MCF 10A (cell line): ENCODE results near the gene TMX1. TPM values are rescaled to one million over a fixed set of nuclear protein-coding genes. Genes with fewer than 3 reads are reported as not detected.

Experiments
- Bru-seq: library from RNA; stranded (reverse); fragments of 400-500 nt; gene quantifications from one replicate; lab custom pipeline; 2021; lab: Mats Ljungman, UMichigan
- BruChase-seq, 2 experiments: library from RNA; stranded (reverse); fragments of 400-500 nt; gene quantifications; one replicate each; lab custom pipeline; 2021; lab: Mats Ljungman, UMichigan
- BruUV-seq: library from RNA; stranded (reverse); fragments of 400-500 nt; replicated peaks from 2 replicates; lab custom pipeline; 2021; lab: Mats Ljungman, UMichigan
- CTCF ChIA-PET: fragments of 300-600 bp; sonication (Branson Sonifier 250); formaldehyde crosslinking; extraction: SDS; loops from one replicate; lab custom pipeline; 2021; ENCODE audit warnings: antibody characterized with exemption, inconsistent platforms; lab: Yijun Ruan, JAX
- POLR2A ChIA-PET: fragments of 300-600, 350-650 bp; sonication (Branson Sonifier 250); formaldehyde crosslinking; extraction: SDS; loops from one replicate; lab custom pipeline; 2020; ENCODE audit warnings: antibody characterized with exemption, inconsistent platforms; lab: Yijun Ruan, JAX
- DNase-seq: peaks from one replicate; pipeline ENCODE4 v3.0.0-alpha.2; 2018; ENCODE audit not compliant: unreplicated experiment
- H3K27ac Mint-ChIP-seq: one replicate; pipeline ENCODE4 v1.8.0; 2022; ENCODE audit warnings: mild to moderate bottlenecking, low read depth, mixed read lengths; ENCODE audit not compliant: unreplicated experiment
- H3K27me3 Mint-ChIP-seq: one replicate; pipeline ENCODE4 v1.8.0; 2022; ENCODE audit warnings: mixed read lengths; ENCODE audit not compliant: insufficient read depth, unreplicated experiment
- H3K36me3 Mint-ChIP-seq: one replicate; pipeline ENCODE4 v1.8.0; 2022; ENCODE audit warnings: mild to moderate bottlenecking, moderate library complexity, mixed read lengths; ENCODE audit not compliant: insufficient read depth, unreplicated experiment
- H3K4me1 Mint-ChIP-seq: one replicate; pipeline ENCODE4 v1.8.0; 2022; ENCODE audit warnings: mixed read lengths; ENCODE audit not compliant: insufficient read depth, unreplicated experiment
- H3K4me3 Mint-ChIP-seq: one replicate; pipeline ENCODE4 v1.8.0; 2022; ENCODE audit warnings: mild to moderate bottlenecking, moderate library complexity, mixed read lengths; ENCODE audit not compliant: unreplicated experiment
- H3K9me3 Mint-ChIP-seq: one replicate; pipeline ENCODE4 v1.8.0; 2022; ENCODE audit warnings: mixed read lengths; ENCODE audit not compliant: unreplicated experiment
- CTCF ChIP-seq: fragments of 200-600 bp; IDR thresholded peaks from one replicate; pipeline ENCODE4 v1.8.0; 2022; ENCODE audit warnings: antibody characterized with exemption, mild to moderate bottlenecking; ENCODE audit not compliant: unreplicated experiment
- intact Hi-C: fragments of 100-400 bp; cut with micrococcal nuclease; formaldehyde crosslinking; loops from 2 replicates; pipeline ENCODE4 v1.14.1; 2022
- long read RNA-seq: library from polyadenylated mRNA; stranded (forward); transcript quantifications from one replicate; pipeline ENCODE4 v2.0.0, GENCODE V29; 2022
- total RNA-seq: library from RNA; stranded (reverse); gene quantifications from 2 replicates; pipeline ENCODE4 v1.2.3, GENCODE V29; 2022

TMX1 gene
- total RNA-seq: 31.9 and 35.0 TPM in 2 replicates
- percentile 78 among the genes with signal in this experiment for Bru-seq, nascent RNA
- BruChase-seq, experiment 1, labeled RNA remaining after a 6-hour chase: percentile 93 among the genes with signal in this experiment
- BruChase-seq, experiment 2, labeled RNA remaining after a 2-hour chase: percentile 87 among the genes with signal in this experiment
- long read RNA-seq, transcript TMX1-201 (8 exons, 3,995 nt): major isoform, 164 of 170 reads
- long read RNA-seq, partial matches to known transcripts: 2 of 170 reads
- long read RNA-seq, other reads (novel, unspliced or antisense): 4 of 170 reads

DNA sequence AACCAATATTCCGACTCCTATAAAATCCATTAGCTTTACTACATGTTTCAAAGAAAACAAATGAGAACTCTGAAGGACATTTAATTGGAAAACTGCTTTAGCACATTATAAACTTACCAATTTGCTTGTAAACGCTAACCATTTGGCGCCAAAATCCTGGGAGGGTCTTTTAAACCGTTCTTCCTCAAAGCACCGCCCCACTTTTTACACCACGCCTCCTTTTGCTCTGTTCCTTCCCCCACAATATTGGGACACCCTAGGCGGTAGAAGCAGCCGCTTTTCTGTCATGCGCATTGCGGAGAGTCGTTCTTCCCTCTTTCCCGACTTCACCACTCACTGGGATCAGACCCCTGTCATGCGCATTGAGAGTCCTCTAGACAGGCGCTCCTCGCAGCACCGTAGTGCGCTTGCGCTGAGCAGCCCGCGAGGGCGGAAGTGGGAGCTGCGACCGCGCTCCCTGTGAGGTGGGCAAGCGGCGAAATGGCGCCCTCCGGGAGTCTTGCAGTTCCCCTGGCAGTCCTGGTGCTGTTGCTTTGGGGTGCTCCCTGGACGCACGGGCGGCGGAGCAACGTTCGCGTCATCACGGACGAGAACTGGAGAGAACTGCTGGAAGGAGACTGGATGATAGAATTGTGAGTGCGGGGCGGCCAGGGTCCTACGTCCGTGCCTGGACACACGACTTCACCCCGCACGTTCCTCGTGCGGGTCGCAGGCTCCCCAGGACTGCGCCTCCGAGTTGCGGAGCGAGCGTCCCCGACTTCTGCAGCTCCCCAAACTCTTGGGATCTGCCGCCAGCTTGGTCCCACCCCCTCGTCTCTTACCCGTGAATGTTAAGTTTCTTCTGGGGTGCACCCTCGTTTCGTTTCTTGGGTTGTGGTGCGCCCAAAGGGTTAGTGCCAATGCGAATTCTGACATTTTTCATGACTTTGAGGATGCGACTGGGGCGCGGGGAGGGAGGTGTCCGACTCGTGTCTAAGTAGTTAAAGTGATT, at the start of gene TMX1:
Gene TMX1 (plus strand): TSS at position 435 of the 991 bp plus-strand sequence. CDS start 46 bp downstream, at position 481.
- H3K4me3 Mint-ChIP-seq: no peak within 1 kb of the TSS
- H3K4me1 Mint-ChIP-seq: peaks cover 20% of the 10 kb centered on the region
- H3K27me3 Mint-ChIP-seq: no peaks in the 10 kb centered on the region
- H3K36me3 Mint-ChIP-seq: no peaks in the 10 kb centered on the region
- no peaks in the 10 kb centered on the region for H3K9me3 Mint-ChIP-seq
- ChIA-PET POLR2A (interaction anchor here (0.6 to 3.4 kb wide), 17 partner anchors 10 to 1467 kb away, joined by 3 to 24 read pairs (median 4); partner anchors contain the start of genes FRMD6, PSMC6, PYGL and TRIM9), CTCF (interaction anchor here (0.6 to 0.8 kb wide), 2 partner anchors 21 to 540 kb away, joined by 3 read pairs; no protein-coding TSS in a partner anchor)
- no peak within 1 kb of the TSS for H3K27ac Mint-ChIP-seq
- no TSS peak for BruUV-seq
- intact Hi-C loops: no loop called here
- DNase-seq: peak; percentile 99
- no peak for TF ChIP-seq CTCF

DNA sequence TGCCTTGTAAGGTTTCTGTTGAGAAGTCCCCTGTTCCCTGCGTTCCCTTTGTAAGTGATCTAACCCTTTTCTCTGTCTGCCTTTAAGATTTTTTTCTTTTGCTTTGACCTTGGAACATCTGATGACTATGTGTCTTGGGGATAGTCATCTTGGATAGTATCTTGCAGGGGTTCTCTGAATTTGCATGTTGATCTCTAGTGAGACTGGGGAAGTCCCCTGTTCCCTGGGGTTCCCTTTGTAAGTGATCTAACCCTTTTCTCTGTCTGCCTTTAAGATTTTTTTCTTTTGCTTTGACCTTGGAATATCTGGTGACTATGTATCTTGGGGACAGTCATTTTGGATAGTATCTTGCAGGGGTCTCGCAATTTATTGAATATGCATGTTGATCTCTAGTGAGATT, 38.2 kb upstream of the TMX1 start:
- BruUV-seq: no TSS peak
- intact Hi-C loops: no loop called here

DNA sequence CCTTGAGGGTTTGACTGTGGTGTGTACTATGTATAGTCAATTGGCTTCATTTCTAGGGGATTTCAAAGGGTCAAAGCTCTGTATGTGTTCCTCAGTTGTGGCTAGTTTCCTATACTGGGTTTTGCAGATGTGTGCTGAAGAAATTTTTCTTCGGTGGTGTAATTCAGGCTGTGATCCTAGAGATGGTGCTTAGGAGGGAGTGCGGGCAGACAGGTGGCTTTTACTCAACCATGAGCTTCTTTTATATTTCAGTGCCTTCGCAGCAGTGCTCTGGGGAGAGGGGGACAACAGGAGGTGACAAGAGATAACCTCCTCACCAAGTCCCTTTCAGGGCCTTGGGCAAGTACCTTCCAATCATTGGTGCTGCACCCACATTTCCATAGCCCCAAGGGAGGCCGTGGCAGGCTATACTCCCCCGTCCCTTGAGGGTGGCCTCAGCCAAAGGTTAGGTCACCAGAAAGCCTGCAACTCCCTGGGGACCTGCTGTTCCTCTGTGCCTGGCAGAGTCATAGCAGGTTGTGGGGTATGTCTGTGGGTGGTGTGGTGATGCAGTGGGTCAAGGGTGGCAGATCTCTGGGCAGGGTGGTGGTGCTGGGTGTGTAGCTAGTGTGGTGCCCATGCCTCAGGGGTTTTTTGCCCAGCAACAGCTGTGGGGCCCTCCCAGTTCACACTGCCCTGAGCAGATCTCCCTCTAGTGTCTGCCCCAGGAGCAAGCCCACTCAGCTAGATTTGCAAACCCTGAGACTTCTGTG, 37.0 kb upstream of the TMX1 start:
- no TSS peak for BruUV-seq
- no peak for DNase-seq
- CTCF ChIA-PET: interaction anchor here (0.6 to 1.3 kb wide), 3 partner anchors 16 to 92 kb away, joined by 3 to 5 read pairs (median 3); no protein-coding TSS in a partner anchor
- intact Hi-C loops: no loop called here
- Mint-ChIP-seq H3K27me3 (peaks cover 54% of the 10 kb centered on the region), H3K36me3 (no peaks in the 10 kb centered on the region), H3K4me1 (no peaks in the 10 kb centered on the region), H3K9me3 (no peaks in the 10 kb centered on the region), H3K4me3 (no peak overlapping the region), H3K27ac (no peak overlapping the region)
- TF ChIP-seq CTCF: no peak
- POLR2A ChIA-PET: interaction anchor here (0.6 kb wide), 1 partner anchor 23 kb away, joined by 3 read pairs; no protein-coding TSS in a partner anchor

More for the DNA sequence above, 38.2 kb upstream of the TMX1 start:
- Mint-ChIP-seq H3K27me3 (peaks cover 47% of the 10 kb centered on the region), H3K36me3 (no peaks in the 10 kb centered on the region), H3K9me3 (no peaks in the 10 kb centered on the region), H3K4me1 (no peaks in the 10 kb centered on the region), H3K4me3 (no peak overlapping the region), H3K27ac (no peak overlapping the region)
- TF ChIP-seq CTCF: no peak
- ChIA-PET CTCF (interaction anchor here (0.6 to 0.8 kb wide), 2 partner anchors 282 to 613 kb away, joined by 3 read pairs; no protein-coding TSS in a partner anchor), POLR2A (no interaction called here)
- no peak for DNase-seq
